ENCODE measurements around the gene SIT1.

DNA sequence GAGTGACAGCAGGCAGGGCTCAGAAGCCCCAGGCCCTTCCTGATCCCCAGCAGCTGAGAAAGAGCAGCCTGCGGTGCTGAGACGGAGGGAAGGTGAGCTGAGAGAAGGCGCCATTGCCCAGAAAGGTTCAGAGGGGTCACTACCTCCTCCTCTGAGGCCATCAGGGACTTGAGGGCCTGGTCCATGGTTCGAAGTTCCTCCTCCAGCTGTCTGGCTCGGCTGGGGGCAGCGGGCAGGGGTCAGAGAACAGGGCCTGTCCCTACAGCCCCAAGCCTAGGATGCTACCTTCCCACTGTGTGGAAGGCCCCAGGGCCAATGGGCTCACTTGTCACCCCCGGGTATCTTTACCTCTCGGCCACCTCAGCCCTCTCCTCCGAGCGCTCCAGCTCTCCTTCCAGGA lies 34.2 kb upstream of the SIT1 start:
- TF ChIP-seq, protein P1, sequence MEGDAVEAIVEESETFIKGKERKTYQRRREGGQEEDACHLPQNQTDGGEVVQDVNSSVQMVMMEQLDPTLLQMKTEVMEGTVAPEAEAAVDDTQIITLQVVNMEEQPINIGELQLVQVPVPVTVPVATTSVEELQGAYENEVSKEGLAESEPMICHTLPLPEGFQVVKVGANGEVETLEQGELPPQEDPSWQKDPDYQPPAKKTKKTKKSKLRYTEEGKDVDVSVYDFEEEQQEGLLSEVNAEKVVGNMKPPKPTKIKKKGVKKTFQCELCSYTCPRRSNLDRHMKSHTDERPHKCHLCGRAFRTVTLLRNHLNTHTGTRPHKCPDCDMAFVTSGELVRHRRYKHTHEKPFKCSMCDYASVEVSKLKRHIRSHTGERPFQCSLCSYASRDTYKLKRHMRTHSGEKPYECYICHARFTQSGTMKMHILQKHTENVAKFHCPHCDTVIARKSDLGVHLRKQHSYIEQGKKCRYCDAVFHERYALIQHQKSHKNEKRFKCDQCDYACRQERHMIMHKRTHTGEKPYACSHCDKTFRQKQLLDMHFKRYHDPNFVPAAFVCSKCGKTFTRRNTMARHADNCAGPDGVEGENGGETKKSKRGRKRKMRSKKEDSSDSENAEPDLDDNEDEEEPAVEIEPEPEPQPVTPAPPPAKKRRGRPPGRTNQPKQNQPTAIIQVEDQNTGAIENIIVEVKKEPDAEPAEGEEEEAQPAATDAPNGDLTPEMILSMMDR (IDR thresholded peaks at IDR 0.05; ENCODE audit: insufficient read depth, low read depth, low read length): no peak
- no peak for TF ChIP-seq EZH2 (IDR thresholded peaks at IDR 0.05; ENCODE audit: insufficient read depth, low read length)

Data from astrocyte (in vitro differentiated cells and primary cell).